Keratinocyte (primary cell): ENCODE data around the gene CPVL. TPM values are rescaled to one million over a fixed set of nuclear protein-coding genes. Genes with fewer than 3 reads are reported as not detected.

Experiments
- DNase-seq: peaks from one replicate; pipeline ENCODE4 v3.0.0-alpha.2; 2011; ENCODE audit warnings: low read depth, missing footprints, low spot score
- FAIRE-seq: peaks from 2 replicates; lab custom pipeline; 2011; peaks lifted over from hg19 to GRCh38; lab: Jason Lieb, UNC
- H2AFZ ChIP-seq: 2 replicates; pipeline ENCODE4 v1.6.0; 2012; ENCODE audit warnings: low read length, control low read depth, inconsistent platforms; ENCODE audit not compliant: control insufficient read depth
- H3K27ac ChIP-seq: 2 replicates; pipeline ENCODE4 v1.5.1; 2011; ENCODE audit warnings: low read length; ENCODE audit not compliant: control insufficient read depth, insufficient read depth
- H3K27me3 ChIP-seq: 3 replicates; pipeline ENCODE4 v1.6.0; 2011; ENCODE audit warnings: low read length; ENCODE audit not compliant: control insufficient read depth, insufficient read depth; ENCODE audit errors: extremely low read depth
- H3K36me3 ChIP-seq, 2 experiments: 2 replicates in 1 of 2; 3 replicates in 1 of 2; pipeline ENCODE4 v1.5.1; 2011; ENCODE audit warnings: low read length in 2 of 2, mild to moderate bottlenecking in 1 of 2; ENCODE audit not compliant: control insufficient read depth in 2 of 2, insufficient read depth in 2 of 2; ENCODE audit errors: extremely low read depth in 1 of 2
- H3K4me1 ChIP-seq: 3 replicates; pipeline ENCODE4 v1.5.1; 2011; ENCODE audit warnings: low read length; ENCODE audit not compliant: control insufficient read depth, insufficient read depth; ENCODE audit errors: extremely low read depth
- H3K4me2 ChIP-seq: 3 replicates; pipeline ENCODE4 v1.6.0; 2011; ENCODE audit warnings: low read depth, low read length; ENCODE audit not compliant: control insufficient read depth, insufficient read depth; ENCODE audit errors: extremely low read depth
- H3K4me3 ChIP-seq, 3 experiments: fragments of 200-600 bp in 1 of 3; sonication (generic) in 1 of 3; 2 replicates in 2 of 3; 3 replicates in 1 of 3; pipeline ENCODE4 v1.5.1; 2011 to 2016; ENCODE audit warnings: low read length in 3 of 3, mild to moderate bottlenecking in 3 of 3, control low read depth in 2 of 3, inconsistent platforms in 1 of 3, low read depth in 1 of 3, mixed read lengths in 1 of 3, mixed run types in 1 of 3, moderate library complexity in 1 of 3; ENCODE audit not compliant: control insufficient read depth in 2 of 3, insufficient read depth in 2 of 3; ENCODE audit errors: extremely low read depth in 1 of 3
- H3K79me2 ChIP-seq: 2 replicates; pipeline ENCODE4 v1.6.0; 2012; ENCODE audit warnings: low read length; ENCODE audit not compliant: control insufficient read depth, insufficient read depth
- H3K9ac ChIP-seq: 3 replicates; pipeline ENCODE4 v1.6.0; 2011; ENCODE audit warnings: low read length; ENCODE audit not compliant: control insufficient read depth, insufficient read depth; ENCODE audit errors: extremely low read depth
- H3K9me1 ChIP-seq: 3 replicates; pipeline ENCODE4 v1.6.0; 2011; ENCODE audit warnings: low read length; ENCODE audit not compliant: control insufficient read depth, insufficient read depth; ENCODE audit errors: extremely low read depth
- H3K9me3 ChIP-seq: 2 replicates; pipeline ENCODE4 v1.5.1; 2012; ENCODE audit warnings: low read depth, low read length; ENCODE audit not compliant: control insufficient read depth
- H4K20me1 ChIP-seq: 3 replicates; pipeline ENCODE4 v1.6.0; 2011; ENCODE audit warnings: low read length; ENCODE audit not compliant: control insufficient read depth, insufficient read depth; ENCODE audit errors: extremely low read depth
- EZH2 ChIP-seq: IDR thresholded peaks from one replicate; pipeline ENCODE4 v1.6.1; 2012; ENCODE audit warnings: inconsistent platforms, mild to moderate bottlenecking, low read length, moderate library complexity
- dilution Hi-C: fragments of 300-500 bp; cut with MboI; formaldehyde crosslinking; loops from one replicate; pipeline ENCODE4 v1.7.0; 2020; ENCODE audit warnings: low sequenced_read_pairs; ENCODE audit not compliant: extremely low pct_ligation_motif_present
- polyA plus RNA-seq, 5 experiments: library from polyadenylated mRNA; depleted of rRNA in 3 of 5; stranded (reverse) in 3 of 5; stranded (forward) in 1 of 5; unstranded in 1 of 5; fragments of >200 nt; gene quantifications; 1 replicate in 1 of 5; 2 replicates in 3 of 5; 3 replicates in 1 of 5; pipeline versions ENCODE4 v1.2.1 to v1.2.3, GENCODE V29; 2011 to 2012; ENCODE audit warnings: missing spikeins in 2 of 5, low read depth in 1 of 5, low replicate concordance in 1 of 5
- TF ChIP-seq, protein P1 (sequence below), 3 experiments: IDR thresholded peaks in 1 of 3; conservative IDR thresholded peaks in 1 of 3; optimal IDR thresholded peaks in 1 of 3; 2 replicates in 2 of 3; 3 replicates in 1 of 3; pipeline versions ENCODE3 to v1.5.1; 2011; ENCODE audit warnings: low read length in 3 of 3, mild to moderate bottlenecking in 3 of 3, moderate library complexity in 2 of 3, control low read depth in 1 of 3, inconsistent platforms in 1 of 3; ENCODE audit not compliant: insufficient read depth in 2 of 3; ENCODE audit errors: extremely low read depth in 1 of 3

CPVL gene
- polyA plus RNA-seq, 1 donor (not counting 4 experiments of a cell fraction or from before 2014, with no cell fraction given): 9.8 TPM

DNA sequence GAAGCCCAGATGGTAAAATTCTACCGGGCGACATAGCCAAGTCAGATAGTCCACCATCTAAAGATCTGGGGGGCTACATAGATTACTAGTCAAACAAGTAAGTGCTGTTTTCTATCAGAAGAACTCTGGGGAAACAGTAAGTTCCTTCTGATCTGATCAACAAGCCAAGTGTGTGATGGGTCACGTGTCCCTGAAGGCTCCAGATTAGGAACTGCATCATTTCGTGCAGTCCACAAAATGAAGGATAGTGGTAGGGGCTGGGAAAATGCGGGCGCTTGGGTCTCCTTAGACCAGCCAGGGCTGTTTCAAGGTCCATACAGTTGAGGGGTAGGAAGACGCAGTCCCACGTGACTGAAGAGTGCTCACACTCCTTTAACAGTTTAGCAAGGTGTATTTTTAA, 46.5 kb upstream of the CPVL start:
- dilution Hi-C loops: no loop called here
- Histone ChIP-seq H3K79me2 (no peaks in the 10 kb centered on the region), H4K20me1 (no peaks in the 10 kb centered on the region), H3K36me3 (no peaks in the 10 kb centered on the region), H2AFZ (no peak overlapping the region), H3K27ac (no peak overlapping the region), H3K4me3 (no peak overlapping the region), H3K9me1 (no peaks in the 10 kb centered on the region), H3K4me1 (peaks cover 3% of the 10 kb centered on the region), H3K9ac (no peak overlapping the region), H3K4me2 (no peak overlapping the region), H3K27me3 (peaks cover 3% of the 10 kb centered on the region), H3K9me3 (no peaks in the 10 kb centered on the region)
- DNase-seq (no peak), FAIRE-seq (no peak)
- TF ChIP-seq, protein P1, sequence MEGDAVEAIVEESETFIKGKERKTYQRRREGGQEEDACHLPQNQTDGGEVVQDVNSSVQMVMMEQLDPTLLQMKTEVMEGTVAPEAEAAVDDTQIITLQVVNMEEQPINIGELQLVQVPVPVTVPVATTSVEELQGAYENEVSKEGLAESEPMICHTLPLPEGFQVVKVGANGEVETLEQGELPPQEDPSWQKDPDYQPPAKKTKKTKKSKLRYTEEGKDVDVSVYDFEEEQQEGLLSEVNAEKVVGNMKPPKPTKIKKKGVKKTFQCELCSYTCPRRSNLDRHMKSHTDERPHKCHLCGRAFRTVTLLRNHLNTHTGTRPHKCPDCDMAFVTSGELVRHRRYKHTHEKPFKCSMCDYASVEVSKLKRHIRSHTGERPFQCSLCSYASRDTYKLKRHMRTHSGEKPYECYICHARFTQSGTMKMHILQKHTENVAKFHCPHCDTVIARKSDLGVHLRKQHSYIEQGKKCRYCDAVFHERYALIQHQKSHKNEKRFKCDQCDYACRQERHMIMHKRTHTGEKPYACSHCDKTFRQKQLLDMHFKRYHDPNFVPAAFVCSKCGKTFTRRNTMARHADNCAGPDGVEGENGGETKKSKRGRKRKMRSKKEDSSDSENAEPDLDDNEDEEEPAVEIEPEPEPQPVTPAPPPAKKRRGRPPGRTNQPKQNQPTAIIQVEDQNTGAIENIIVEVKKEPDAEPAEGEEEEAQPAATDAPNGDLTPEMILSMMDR (optimal IDR thresholded peaks at IDR 0.05 in 1 of 3, IDR thresholded peaks at IDR 0.05 in 1 of 3, conservative IDR thresholded peaks at IDR 0.05 in 1 of 3; ENCODE audit: extremely low read depth in 1 of 3, insufficient read depth in 2 of 3, low read length in 3 of 3): no peak
- no peak for TF ChIP-seq EZH2

DNA sequence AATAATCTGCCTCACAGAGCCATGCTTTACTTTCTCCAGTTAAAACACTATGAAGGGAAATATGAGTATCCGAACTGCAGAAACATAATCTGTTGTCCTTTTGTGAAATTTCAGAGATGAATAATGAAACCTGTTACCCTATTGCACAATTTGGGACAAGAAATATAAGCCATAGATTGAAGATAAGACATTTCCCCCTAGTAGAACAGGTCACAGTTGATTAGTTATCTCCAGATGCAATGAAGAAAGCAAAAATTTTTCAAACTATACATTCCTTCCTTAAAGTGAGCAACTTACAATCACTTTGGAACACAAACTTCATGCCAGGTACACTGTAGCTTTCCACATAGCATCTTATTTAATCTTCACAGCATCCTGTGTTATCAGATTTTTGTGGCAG, 46.0 kb upstream of the CPVL start:
- Histone ChIP-seq H3K4me2 (no peak overlapping the region), H3K9ac (no peak overlapping the region), H3K27ac (no peak overlapping the region), H3K4me1 (peaks cover 3% of the 10 kb centered on the region), H3K79me2 (no peaks in the 10 kb centered on the region), H3K4me3 (no peak overlapping the region), H4K20me1 (no peaks in the 10 kb centered on the region), H3K36me3 (no peaks in the 10 kb centered on the region), H3K27me3 (peaks cover 3% of the 10 kb centered on the region), H3K9me3 (no peaks in the 10 kb centered on the region), H3K9me1 (no peaks in the 10 kb centered on the region), H2AFZ (no peak overlapping the region)
- no peak for TF ChIP-seq EZH2
- TF ChIP-seq, protein P1 (optimal IDR thresholded peaks at IDR 0.05 in 1 of 3, IDR thresholded peaks at IDR 0.05 in 1 of 3, conservative IDR thresholded peaks at IDR 0.05 in 1 of 3; ENCODE audit: extremely low read depth in 1 of 3, insufficient read depth in 2 of 3, low read length in 3 of 3): no peak
- DNase-seq: no peak
- dilution Hi-C loops: no loop called here
- FAIRE-seq: peak; percentile 13
